GM19452 (cell line): ENCODE data around the gene PHF11.
"Not testable (repeated sequence)": the region's sequence is repeated elsewhere in the genome, so short reads cannot be mapped to it uniquely, and the experiment has no call there.

Experiments used
- ATAC-seq: cut with Tn5 transposase; IDR thresholded peaks from one replicate; pipeline ENCODE4 v1.9.1; 2021; ENCODE audit not compliant: unreplicated experiment

PHF11 gene

DNA sequence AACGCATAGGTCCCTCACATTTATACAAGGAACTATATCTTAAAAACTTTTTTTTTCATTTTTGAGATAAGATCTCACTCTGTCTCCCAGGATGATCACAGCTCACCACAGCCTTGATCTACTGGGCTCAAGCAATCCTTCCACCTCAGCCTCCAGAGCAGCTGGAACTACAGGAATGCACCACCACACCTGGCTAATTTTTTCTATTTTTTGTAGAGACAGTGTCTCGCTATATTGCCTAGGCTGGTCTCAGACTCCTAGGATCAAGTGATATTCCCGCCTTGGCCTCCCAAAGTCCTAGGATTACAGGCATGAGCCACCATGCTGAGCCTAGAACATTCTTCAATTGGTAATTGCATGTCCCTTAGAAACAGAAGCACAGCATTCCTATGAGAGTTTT is 47.9 kb downstream of the PHF11 start:
- no peak for ATAC-seq

GRCh38 chr13:49545661-49546060 is 49.9 kb downstream of the PHF11 start:
- ATAC-seq: no peak

DNA sequence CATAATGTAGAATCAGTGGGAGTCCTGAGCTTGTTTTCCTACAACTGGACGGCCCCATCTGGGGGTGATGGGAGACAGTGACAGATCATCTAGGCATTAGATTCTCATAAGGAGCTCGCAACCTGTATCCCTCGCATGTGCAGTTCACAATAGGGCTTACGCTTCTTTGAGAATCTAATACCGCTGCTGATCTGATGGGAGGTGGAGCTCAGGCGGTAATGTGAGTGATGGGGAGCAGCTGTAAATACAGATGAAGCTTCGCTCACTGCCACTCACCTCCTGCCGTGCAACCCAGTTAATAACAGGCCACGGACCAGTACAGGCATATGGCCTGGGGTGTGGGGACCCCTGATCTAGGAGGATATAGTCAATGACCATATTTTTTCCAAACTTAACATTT is 50.8 kb downstream of the PHF11 start:
- ATAC-seq: no peak

- no peak for ATAC-seq
Observed at GRCh38 chr13:49549289-49549688, 53.5 kb downstream of the PHF11 start.

DNA sequence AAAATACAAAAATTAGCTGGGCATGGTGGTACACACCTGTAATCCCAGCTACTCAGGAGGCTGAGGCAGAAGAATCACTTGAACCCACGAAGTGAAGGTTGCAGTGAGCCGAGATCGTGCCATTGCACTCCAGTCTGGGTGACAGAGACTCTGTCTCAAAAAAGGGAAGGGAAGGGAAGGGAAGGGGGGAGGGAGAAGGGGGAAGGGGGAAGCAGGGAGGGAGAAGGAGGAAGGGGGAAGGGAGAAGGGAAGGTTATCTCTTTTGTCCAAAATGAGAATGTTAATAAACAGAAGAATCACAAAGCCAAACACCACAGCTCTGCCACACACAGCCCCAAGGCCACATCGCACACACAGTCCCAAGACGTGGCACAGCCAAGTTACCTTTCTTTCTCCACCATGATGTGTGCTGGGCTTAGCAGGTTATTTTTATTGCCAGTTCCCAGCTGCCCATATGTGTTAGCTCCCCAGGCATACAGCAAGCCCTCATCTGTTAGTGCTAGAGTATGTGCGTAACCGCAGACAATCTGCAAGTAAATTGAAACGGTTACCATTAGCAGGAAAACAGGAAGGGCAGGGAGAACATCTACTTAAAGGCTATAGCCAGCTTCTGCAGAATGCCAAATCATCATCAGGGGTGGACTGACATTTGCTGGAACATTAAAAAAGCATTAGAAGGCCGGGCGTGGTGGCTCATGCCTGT is 55.3 kb downstream of the PHF11 start:
- no peak for ATAC-seq

DNA sequence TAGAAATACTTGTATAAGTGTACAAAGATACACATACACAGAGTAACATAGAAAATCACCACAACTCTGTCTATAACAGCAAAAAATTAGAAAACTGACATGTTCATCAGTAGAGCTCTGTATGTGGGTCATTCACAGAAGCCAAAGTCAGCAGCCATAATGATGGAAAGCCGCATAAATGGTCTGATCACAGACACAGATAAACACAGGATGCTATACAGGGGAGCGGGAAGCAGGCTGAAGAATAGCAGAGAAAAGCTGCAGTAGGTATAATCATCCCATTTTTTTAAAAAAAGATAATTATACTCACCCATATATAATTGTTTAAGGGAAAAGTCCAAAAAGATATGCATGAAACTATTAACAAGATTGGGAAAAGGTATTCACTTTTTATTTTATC is 58.1 kb downstream of the PHF11 start:
- ATAC-seq: no peak

GRCh38 chr13:49554387-49554786 is 58.6 kb downstream of the PHF11 start:
- ATAC-seq: no peak

- ATAC-seq: no peak
Observed at GRCh38 chr13:49559006-49559405, 63.3 kb downstream of the PHF11 start.

GRCh38 chr13:49560270-49561061 is 64.7 kb downstream of the PHF11 start:
- ATAC-seq: peak; percentile 67

DNA sequence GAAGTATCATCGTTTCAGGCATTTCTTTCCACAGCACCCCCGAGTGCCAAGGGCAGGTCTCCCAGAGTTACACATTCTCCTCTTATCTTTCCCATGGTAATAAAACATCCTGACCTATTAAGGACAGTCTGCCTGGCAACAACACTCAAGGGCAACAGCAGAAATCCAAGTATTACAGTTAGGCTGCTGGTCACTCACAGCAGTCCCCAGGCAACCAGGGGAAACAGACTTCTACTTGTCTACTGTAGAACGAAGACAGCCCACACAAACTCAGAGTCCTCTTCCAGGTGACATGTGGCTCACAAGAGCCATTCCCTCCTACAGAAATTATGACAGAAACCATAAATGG is 65.3 kb downstream of the PHF11 start:
- ATAC-seq: no peak

- ATAC-seq: no peak
Observed at GRCh38 chr13:49563516-49563915, 67.8 kb downstream of the PHF11 start.

DNA sequence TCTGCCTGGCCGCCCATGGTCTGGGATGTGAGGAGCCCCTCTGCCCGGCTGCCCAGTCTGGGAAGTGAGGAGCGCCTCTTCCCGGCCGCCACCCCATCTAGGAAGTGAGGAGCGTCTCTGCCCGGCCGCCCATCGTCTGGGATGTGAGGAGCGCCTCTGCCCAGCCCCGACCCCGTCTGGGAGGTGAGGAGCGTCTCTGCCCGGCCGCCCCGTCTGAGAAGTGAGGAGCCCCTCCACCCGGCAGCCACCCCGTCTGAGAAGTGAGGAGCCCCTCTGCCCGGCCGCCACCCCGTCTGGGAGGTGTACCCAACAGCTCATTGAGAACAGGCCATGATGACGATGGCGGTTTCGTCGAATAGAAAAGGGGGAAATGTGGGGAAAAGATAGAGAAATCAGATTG is 69.7 kb downstream of the PHF11 start:
- ATAC-seq: not testable (repeated sequence)

DNA sequence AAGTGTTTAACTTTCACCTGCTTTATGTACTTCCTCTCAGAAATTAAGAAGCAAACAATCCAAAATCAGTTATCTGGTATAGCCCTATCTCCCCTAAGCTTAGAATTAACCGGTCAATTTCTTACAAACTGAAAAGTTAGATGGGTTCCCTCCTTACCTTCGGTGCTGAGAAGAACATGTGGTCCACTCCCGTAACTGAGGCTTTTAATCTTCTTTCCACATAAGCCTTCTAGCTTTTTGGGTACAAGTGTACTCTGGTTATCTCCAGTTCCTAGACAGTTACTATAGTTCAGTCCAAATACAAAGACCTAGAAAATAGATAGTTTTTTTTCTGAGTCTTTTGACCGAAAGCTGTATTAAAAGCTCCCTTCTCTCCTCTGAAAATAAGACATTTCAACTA is 70.7 kb downstream of the PHF11 start:
- no peak for ATAC-seq

DNA sequence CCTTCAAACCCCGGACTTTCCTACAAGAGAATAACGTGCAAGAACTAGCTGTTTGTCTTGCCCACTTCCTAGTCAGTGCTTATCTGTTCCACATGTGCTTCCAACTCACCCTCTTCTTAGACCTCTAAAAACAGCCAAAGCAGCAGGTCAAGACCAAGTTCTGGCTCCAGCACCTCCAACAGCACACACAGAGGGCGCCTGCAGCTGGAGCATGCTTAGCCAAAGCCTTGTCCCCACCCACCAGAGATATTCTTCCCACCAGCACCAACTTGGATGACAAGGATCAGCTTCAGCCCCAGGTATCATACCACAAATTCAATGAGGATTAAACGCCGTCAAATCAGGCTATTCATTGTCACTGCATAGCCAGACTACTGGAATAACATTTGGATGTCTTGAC is 71.7 kb downstream of the PHF11 start:
- ATAC-seq: no peak

DNA sequence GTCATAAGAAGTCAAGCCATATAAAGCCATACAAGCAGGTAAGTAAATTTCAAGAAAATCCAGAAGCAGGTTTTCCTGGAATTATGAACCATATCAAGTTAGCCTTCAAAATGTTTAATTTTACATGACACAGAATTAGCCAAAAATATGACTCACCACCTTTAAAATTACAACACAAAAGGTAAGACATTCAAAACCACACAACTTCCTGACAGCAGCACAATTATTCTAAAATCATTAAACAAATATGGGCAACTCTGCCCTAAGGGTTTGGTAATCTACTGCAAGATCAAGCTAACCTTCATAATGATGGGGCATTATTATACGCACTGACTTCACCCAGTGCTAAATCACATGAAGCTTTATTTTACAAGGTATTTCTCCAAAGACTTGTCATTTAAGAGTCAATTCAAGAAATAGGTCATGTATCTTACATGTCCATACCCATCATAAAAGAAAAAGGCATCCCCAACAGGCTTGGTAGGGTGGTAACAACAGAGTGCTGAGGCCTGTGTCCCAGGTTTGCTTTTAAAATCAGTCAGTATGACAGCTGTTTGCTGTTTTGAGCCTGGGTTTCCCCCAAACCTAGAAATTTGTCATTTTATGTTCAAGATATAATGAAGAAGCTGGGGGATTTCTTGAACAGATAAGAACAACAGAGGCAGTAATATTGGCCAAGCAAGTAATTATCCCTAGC is 74.4 kb downstream of the PHF11 start:
- no peak for ATAC-seq

DNA sequence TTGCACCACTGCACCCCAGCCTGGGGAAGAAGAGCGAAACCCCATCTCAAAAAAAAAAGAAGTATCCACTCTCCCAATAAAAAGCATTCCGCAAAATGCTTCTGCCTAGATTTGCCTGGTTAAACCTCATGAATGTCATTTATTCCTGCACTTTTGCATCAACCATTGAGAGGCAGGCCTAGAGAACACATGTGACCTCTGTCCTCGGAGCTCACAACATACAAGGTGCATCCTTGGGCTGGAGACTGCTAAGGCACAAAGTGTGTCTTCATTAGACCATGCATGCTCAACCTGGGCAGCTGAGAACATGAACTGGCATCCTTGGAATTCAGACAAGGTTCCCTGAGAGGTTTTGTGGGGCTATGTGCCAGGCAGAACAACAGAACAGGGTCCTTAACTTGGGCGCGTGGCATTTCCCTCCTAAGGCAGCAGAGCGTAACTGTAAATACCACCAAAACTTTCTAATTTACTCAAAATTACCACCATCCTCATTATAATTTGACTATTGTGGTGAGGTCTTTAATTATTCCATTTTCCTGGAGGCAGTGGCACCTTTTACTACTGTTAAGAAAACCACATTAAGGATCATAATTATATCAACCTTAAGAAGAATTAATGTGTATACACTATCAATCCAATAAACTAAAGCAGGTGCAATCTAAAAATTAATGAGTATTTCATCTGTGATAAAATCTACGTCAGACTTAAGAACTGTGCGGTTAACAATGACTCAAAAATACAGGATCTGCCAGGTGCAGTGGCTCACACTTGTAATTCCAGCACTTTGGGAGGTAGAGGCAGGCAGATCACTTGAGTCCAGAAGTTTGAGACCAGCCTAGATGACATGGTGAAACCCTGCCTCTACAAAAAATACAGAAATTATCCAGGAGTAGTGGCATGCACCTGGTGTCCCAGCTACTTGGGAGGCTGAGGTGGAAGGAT is 75.8 kb downstream of the PHF11 start:
- peak; percentile 60 for ATAC-seq
